Heart left ventricle (tissue), 16 donors: Measurements from ENCODE around the gene NLGN2. TPM values are rescaled to one million over a fixed set of nuclear protein-coding genes. Genes with fewer than 3 reads are reported as not detected.
"Not testable (repeated sequence)": the region's sequence is repeated elsewhere in the genome, so short reads cannot be mapped to it uniquely, and the experiment has no call there.

Experiments
- ATAC-seq, 4 donors: fragments of 200-7000 bp; cut with Tn5 transposase; one replicate each; pipeline ENCODE4 v1.9.1; 2020 to 2022; ENCODE audit warnings: moderate library complexity in 4 of 4, mild to moderate bottlenecking in 3 of 4, moderate number of reproducible peaks in 1 of 4
- DNase-seq, 5 donors: peaks; one replicate each; pipeline ENCODE4 v3.0.0-alpha.2; 2020
- H3K27ac ChIP-seq, 12 donors: fragments of 200-600 bp; sonication (generic) in 4 of 12; one replicate each; pipeline versions ENCODE4 v1.5.0 to v1.8.0; 2016 to 2022; ENCODE audit warnings: mild to moderate bottlenecking in 2 of 12
- H3K27me3 ChIP-seq, 9 donors: fragments of 200-600 bp; sonication (generic) in 2 of 9; one replicate each; pipeline versions ENCODE4 v1.5.1 to v1.8.0; 2016 to 2022; ENCODE audit warnings: mild to moderate bottlenecking in 3 of 9
- H3K36me3 ChIP-seq, 9 donors: fragments of 200-600 bp; sonication (generic) in 2 of 9; one replicate each; pipeline versions ENCODE4 v1.5.0 to v1.8.0; 2018 to 2022; ENCODE audit warnings: mild to moderate bottlenecking in 2 of 9
- H3K4me1 ChIP-seq, 12 donors: fragments of 200-600 bp; sonication (generic) in 4 of 12; one replicate each; pipeline versions ENCODE4 v1.5.0 to v1.8.0; 2016 to 2022; ENCODE audit warnings: mild to moderate bottlenecking in 3 of 12
- H3K4me3 ChIP-seq, 12 donors: fragments of 200-600 bp; sonication (generic) in 4 of 12; one replicate each; pipeline versions ENCODE4 v1.5.0 to v1.8.0; 2017 to 2022; ENCODE audit warnings: mild to moderate bottlenecking in 9 of 12, moderate library complexity in 4 of 12
- H3K9me3 ChIP-seq, 12 donors: fragments of 200-600 bp; sonication (generic) in 4 of 12; one replicate each; pipeline versions ENCODE4 v1.5.0 to v1.8.0; 2016 to 2022; ENCODE audit warnings: mild to moderate bottlenecking in 1 of 12
- POLR2A ChIP-seq, 2 donors: fragments of 450-650 bp; IDR thresholded peaks; one replicate each; pipeline ENCODE4 v1.6.1; 2017; ENCODE audit warnings: antibody characterized with exemption in 2 of 2, mild to moderate bottlenecking in 2 of 2, moderate library complexity in 2 of 2
- WGBS, 4 donors: extraction: QIAGEN DNeasy Blood & Tissue Kit in 2 of 4; methylation state at CpG; one replicate each; pipeline versions ENCODE4 v1.1.5 to v1.1.7; 2013 to 2018; 5-methylcytosine and 5-hydroxymethylcytosine counted together
- intact Hi-C, 10 donors: fragments of 100-400 bp; cut with DNase I; formaldehyde crosslinking; loops; one replicate each; pipeline versions ENCODE4 v1.11.1 to v1.14.2; 2022
- polyA plus RNA-seq, 2 donors: library from polyadenylated mRNA; stranded (reverse); fragments of 200-250 nt; gene quantifications; one replicate each; pipeline ENCODE4 v1.2.3, GENCODE V29; 2013
- total RNA-seq, 9 donors: library from RNA; depleted of rRNA in 2 of 9; stranded (reverse); fragments of >200 nt in 2 of 9; fragmentation: NEBNext Ultra II Directional in 3 of 9; extraction: Animal tissue kit (Norgen Biotek cat#: 25700) in 3 of 9; gene quantifications; one replicate each; pipeline versions ENCODE4 v1.1.0 to v1.2.4, GENCODE V29; 2016 to 2023
- TF ChIP-seq, protein P1 (sequence below), 12 donors: fragments of 200-600 bp; sonication (generic) in 4 of 12; IDR thresholded peaks; one replicate each; pipeline versions ENCODE4 v1.5.0 to v1.8.0; 2018 to 2022; ENCODE audit warnings: antibody characterized with exemption in 12 of 12, mild to moderate bottlenecking in 5 of 12
- donor health status: ischemic (EF 13 %, LVEDD 7.1; RV severe dilation, severe dysfunction).
- donor health status: healthy with polysubstance abuse.
- donor health status: DM: no; HTN: yes; CAD: no.
- donor health status: DM: no; HTN: no; CAD: no.
- donor health status: ischemic (EF 25% LVEDD 6.9; RV normal size, moderate dysfunction).
- donor health status: ischemic (EF 25% LVEDD 5.7; RV mildly dilated, moderate dysfunction).
- donor health status: healthy.
- donor health status: DM: yes; HTN: yes; CAD: no.
- donor health status: ischemic (EF 35%, LVEDD 5.7; RV mildly dilated, moderate dysfunction).
- donor health status: nonischemic (EF 11% LVEDD 7.7; RV severe dilation, severe dysfunction).
- donor health status: DM: yes; HTN: yes; CAD: no.
- donor health status: PGD.
- donor health status: ischemic (EF 29% LVEDD 5.4; RV normal size, mild dysfunction).
- donor health status: nonischemic (EF 23%, LVEDD 6.1; RV moderate dilation, normal function).

The NLGN2 gene
- total and polyA plus RNA-seq, 11 donors = 3.5 to 12.9 (median 7.3) TPM

DNA sequence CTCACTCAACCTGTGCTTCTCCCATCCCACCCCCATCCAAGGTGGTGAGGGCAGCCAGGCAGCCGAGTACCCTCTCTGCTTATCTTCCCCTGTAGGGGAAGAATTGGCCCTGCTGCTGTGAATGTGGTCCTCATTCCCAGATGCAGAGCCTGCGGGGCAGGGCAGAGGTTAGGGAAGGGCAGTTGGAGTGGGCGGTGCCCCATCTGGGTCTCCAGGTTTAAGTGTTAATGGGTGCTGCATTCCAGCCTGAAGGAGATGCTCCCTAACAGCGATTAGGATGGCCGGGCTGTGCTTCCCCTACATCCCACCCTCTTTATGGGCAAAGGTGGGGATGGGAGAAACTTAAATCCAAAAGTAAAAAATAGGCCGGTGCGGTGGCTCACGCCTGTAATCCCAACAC, 40.6 kb upstream of the NLGN2 start:
- Histone ChIP-seq H3K36me3 (no peaks in the 10 kb centered on the region), H3K4me3 (no peak overlapping the region), H3K9me3 (no peaks in the 10 kb centered on the region), H3K27ac (no peak overlapping the region), H3K4me1 (no peaks in the 10 kb centered on the region), H3K27me3 (peaks cover 0 to 3% (median 0%) of the 10 kb centered on the region in 9 donors)
- ATAC-seq (no peak), DNase-seq (no peak)
- 75 to 82% (median 79%) methylated on average over 7 to 8 of the region's 8 CpGs for WGBS, 4 donors
- intact Hi-C loops = loop anchor here in 1 of 10 donors (10.0 kb wide), 1 partner anchor 138 kb away; no protein-coding TSS in a partner anchor
- TF ChIP-seq, protein P1, sequence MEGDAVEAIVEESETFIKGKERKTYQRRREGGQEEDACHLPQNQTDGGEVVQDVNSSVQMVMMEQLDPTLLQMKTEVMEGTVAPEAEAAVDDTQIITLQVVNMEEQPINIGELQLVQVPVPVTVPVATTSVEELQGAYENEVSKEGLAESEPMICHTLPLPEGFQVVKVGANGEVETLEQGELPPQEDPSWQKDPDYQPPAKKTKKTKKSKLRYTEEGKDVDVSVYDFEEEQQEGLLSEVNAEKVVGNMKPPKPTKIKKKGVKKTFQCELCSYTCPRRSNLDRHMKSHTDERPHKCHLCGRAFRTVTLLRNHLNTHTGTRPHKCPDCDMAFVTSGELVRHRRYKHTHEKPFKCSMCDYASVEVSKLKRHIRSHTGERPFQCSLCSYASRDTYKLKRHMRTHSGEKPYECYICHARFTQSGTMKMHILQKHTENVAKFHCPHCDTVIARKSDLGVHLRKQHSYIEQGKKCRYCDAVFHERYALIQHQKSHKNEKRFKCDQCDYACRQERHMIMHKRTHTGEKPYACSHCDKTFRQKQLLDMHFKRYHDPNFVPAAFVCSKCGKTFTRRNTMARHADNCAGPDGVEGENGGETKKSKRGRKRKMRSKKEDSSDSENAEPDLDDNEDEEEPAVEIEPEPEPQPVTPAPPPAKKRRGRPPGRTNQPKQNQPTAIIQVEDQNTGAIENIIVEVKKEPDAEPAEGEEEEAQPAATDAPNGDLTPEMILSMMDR (IDR thresholded peaks at IDR 0.05) = no peak
- no peak for TF ChIP-seq POLR2A (IDR thresholded peaks at IDR 0.05)

DNA sequence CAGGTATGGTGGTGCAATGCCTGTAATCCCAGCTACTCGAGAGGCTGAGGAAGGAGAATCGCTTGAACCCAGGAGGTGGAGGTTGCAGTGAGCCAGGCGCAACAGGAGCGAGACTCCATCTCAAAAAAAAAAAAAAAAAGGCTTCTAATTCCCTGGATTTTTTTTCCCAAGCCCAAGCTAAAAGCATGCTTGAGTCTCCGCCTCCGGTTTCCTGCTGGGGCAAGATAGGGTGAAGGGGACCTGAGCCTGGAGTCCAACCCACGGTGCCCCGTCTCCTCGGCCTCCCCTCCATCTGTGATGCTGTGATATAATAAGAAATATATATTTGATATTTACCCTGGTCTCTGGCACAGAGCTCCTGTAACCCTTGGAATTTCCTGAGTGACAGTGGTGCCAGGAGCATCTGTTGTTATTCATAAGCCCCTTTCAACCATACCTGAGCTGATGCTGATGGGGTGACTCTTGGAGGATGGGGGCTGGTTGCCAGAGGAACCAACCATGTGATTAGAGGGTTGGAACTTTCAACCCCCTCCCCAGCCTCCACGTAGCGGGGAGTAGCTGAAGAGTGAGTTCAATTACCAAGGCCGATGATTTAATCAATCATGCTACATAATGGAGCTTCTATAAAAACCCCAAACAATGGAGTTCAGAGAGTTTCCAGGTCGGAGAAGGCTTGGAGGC, 39.6 kb upstream of the NLGN2 start:
- Histone ChIP-seq H3K9me3 (no peaks in the 10 kb centered on the region), H3K4me3 (no peak overlapping the region), H3K27me3 (peaks cover 0 to 3% (median 0%) of the 10 kb centered on the region in 9 donors), H3K27ac (no peak overlapping the region), H3K4me1 (no peaks in the 10 kb centered on the region), H3K36me3 (no peaks in the 10 kb centered on the region)
- ATAC-seq (no peak), DNase-seq (no peak)
- WGBS, 4 donors = 62 to 71% (median 66%) methylated on average over 13 of the region's 13 CpGs
- TF ChIP-seq POLR2A (IDR thresholded peaks at IDR 0.05) = no peak
- TF ChIP-seq, protein P1 (IDR thresholded peaks at IDR 0.05) = no peak
- intact Hi-C loops = loop anchor here in 1 of 10 donors (10.0 kb wide), 1 partner anchor 137 kb away; no protein-coding TSS in a partner anchor

DNA sequence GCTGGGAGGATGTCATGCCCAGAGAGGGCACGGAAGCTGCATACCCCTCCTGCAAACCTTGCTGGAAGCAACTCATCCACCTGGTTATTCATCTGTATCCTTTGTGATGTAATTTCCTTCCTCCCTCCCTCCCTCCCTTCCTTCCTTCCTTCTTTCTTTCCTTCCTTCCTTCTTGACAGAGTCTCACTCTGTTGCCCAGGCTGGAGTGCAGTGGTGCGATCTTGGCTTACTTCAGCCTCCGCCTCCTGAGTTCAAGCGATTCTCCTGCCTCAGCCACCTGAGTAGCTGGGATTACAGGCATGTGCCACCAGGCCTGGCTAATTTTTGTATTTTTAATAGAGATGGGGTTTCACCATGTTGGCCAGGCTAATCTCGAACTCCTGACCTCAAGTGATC, 39.0 kb upstream of the NLGN2 start:
- H3K27me3 ChIP-seq, ATAC-seq, H3K36me3 ChIP-seq, H3K4me3 ChIP-seq, H3K4me1 ChIP-seq, H3K9me3 ChIP-seq, H3K27ac ChIP-seq, DNase-seq: not testable (repeated sequence)
- intact Hi-C loops = loop anchor here in 1 of 10 donors (10.0 kb wide), 1 partner anchor 136 kb away; no protein-coding TSS in a partner anchor
- 85 to 87% (median 85%) methylated on average over 5 of the region's 5 CpGs for WGBS, 4 donors

DNA sequence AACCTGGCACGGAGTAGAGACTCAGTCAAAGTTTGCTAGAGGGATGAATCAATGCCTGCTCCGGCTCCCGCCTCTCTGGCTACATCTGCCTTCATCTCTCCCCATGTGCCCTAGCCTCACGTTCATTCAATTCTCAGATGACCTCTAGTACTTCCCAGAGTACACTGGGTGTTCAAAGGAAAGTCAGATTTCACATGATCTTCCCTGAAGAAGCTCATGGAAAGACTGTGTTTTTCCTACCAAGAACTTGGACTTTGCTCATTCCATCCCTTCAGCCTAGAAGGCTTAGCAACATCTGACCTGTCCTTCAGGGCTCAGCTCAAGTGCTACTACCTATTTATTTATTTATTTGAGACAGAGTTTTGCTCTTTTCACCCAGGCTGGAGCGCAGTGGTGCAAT, 37.8 kb upstream of the NLGN2 start:
- Histone ChIP-seq H3K36me3 (no peaks in the 10 kb centered on the region), H3K27me3 (peaks cover 0 to 3% (median 0%) of the 10 kb centered on the region in 9 donors), H3K27ac (no peak overlapping the region), H3K4me1 (no peaks in the 10 kb centered on the region), H3K9me3 (no peaks in the 10 kb centered on the region), H3K4me3 (no peak overlapping the region)
- intact Hi-C loops = loop anchor here in 2 of 10 donors (10.0 kb wide), 2 partner anchors 55 to 135 kb away; partner anchors contain the start of genes SPEM1 (in 1 of the 2), SPEM2 (in 1 of the 2) and SPEM3 (in 1 of the 2)
- 76 to 90% (median 85%) methylated on average over 5 of the region's 5 CpGs for WGBS, 4 donors
- ATAC-seq (no peak), DNase-seq (no peak)
- no peak for TF ChIP-seq POLR2A (IDR thresholded peaks at IDR 0.05)
- TF ChIP-seq, protein P1 (IDR thresholded peaks at IDR 0.05) = no peak
